ENCODE data around the gene CORO2A. TPM values are rescaled to one million over a fixed set of nuclear protein-coding genes. Genes with fewer than 3 reads are reported as not detected.

The CORO2A gene
- total RNA-seq, 4 donors from 2014 or later = 0.77 to 4.8 (median 0.86) TPM

DNA sequence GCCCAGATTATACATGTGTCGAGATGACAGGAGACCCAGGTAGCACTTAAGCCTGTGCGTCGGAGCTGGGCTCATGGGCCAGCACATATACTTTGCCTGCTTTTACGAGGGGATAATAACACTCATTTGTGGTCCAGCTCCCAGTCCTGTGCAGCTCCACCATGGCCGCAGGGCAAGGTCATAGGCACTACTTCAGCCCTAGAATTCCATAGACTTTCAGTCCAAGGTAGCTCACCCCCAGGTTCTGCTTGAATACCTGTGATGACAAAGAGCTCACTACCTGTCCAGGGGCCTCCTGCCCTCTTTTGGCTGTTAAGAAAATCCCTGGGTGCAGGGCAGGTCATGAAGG is 1.7 kb downstream of the CORO2A start:
- 75 to 82% methylated on average over 5 of the region's 5 CpGs for WGBS, 2 donors (ENCODE audit: low coverage in 1 of 2)
- Histone ChIP-seq H3K4me1 (peaks cover 0 to 15% (median 8%) of the 10 kb centered on the region in 3 donors), H3K4me3 (no peak overlapping the region), H3K9me3 (no peaks in the 10 kb centered on the region), H3K27ac (no peak overlapping the region), H3K27me3 (peaks cover 14% of the 10 kb centered on the region), H3K36me3 (no peaks in the 10 kb centered on the region)
- no peak for ATAC-seq
- TF ChIP-seq POLR2AphosphoS5 (IDR thresholded peaks at IDR 0.05) = no peak
- no peak for TF ChIP-seq EP300 (IDR thresholded peaks at IDR 0.05)
- TF ChIP-seq POLR2A (IDR thresholded peaks at IDR 0.05) = no peak
- TF ChIP-seq, protein P1, sequence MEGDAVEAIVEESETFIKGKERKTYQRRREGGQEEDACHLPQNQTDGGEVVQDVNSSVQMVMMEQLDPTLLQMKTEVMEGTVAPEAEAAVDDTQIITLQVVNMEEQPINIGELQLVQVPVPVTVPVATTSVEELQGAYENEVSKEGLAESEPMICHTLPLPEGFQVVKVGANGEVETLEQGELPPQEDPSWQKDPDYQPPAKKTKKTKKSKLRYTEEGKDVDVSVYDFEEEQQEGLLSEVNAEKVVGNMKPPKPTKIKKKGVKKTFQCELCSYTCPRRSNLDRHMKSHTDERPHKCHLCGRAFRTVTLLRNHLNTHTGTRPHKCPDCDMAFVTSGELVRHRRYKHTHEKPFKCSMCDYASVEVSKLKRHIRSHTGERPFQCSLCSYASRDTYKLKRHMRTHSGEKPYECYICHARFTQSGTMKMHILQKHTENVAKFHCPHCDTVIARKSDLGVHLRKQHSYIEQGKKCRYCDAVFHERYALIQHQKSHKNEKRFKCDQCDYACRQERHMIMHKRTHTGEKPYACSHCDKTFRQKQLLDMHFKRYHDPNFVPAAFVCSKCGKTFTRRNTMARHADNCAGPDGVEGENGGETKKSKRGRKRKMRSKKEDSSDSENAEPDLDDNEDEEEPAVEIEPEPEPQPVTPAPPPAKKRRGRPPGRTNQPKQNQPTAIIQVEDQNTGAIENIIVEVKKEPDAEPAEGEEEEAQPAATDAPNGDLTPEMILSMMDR (IDR thresholded peaks at IDR 0.05) = no peak

DNA sequence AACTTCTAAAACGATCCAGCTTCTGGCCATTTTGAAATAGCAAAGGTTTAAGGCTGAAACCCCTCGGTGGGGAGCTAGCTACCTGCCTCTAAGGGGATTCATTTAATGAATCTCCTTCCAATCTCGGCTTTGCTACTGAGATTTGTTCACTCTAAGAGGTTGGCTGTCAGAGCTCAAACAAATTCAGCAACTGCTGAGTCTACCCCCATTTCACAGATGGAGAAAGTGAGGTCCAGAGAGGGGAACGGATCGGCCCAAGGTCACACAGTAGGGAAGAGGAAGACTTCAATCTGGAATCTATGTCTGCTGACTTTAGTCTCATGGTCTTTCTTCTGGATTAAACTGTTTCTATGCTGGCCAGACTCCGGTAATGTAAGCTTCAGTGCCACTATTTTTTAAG is 3.0 kb downstream of the CORO2A start:
- 69 to 73% methylated on average over 2 to 6 of the region's 6 CpGs for WGBS, 2 donors (ENCODE audit: low coverage in 1 of 2)
- H3K36me3 ChIP-seq = no peaks in the 10 kb centered on the region
- H3K27ac ChIP-seq = no peak overlapping the region
- TF ChIP-seq POLR2AphosphoS5 (IDR thresholded peaks at IDR 0.05) (no peak), EP300 (IDR thresholded peaks at IDR 0.05) (no peak), POLR2A (IDR thresholded peaks at IDR 0.05) (no peak)
- TF ChIP-seq, protein P1 (IDR thresholded peaks at IDR 0.05) = no peak
- H3K4me1 ChIP-seq = peaks cover 0 to 15% (median 8%) of the 10 kb centered on the region in 3 donors
- peaks cover 14% of the 10 kb centered on the region for H3K27me3 ChIP-seq
- ATAC-seq = no peak
- no peaks in the 10 kb centered on the region for H3K9me3 ChIP-seq
- H3K4me3 ChIP-seq = no peak overlapping the region

DNA sequence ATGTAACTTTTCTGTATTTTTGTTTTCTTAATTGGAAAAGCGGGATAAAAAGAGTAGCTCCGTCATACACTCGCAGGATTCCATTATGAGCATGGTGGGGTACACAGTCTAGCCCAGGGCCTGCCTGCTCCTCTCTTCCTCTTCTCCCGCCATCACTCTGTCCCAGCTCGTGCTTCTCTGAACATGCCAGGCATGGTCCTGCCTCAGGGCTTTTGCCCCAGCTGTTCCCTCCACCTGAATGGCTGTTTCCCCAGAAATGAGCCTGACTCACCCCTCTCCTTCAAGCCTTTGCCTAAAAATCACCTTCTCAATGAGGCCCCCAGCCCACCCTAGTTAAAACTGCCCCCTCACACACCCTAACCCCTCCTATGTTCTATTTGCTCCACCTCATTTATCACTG is 4.5 kb downstream of the CORO2A start:
- 88 to 93% methylated on average over 5 of the region's 5 CpGs for WGBS, 2 donors (ENCODE audit: low coverage in 1 of 2)

DNA sequence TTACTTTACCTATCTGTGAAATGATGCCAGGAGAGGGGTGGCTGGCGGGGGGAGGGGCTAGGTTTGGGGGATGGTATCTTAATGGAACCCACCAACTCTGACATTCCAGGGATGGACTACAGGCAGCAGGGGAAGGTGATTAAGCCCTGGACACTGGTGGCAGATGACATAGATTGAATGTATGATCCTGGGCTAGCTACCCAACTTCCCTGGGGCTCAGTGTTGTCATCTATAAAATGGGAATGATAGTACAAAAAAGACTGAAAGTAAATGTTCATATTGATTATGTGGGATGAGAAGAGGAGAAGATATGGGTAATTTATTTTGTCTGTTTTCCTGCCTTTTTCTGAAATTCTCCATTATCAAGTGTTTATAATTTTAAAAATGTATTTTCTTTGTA is 6.2 kb downstream of the CORO2A start:
- peaks cover 6% of the 10 kb centered on the region for H3K27me3 ChIP-seq
- WGBS, 2 donors (ENCODE audit: low coverage in 1 of 2) = no CpG with 5 or more reads among the region's 1 CpG
- no peaks in the 10 kb centered on the region for H3K36me3 ChIP-seq
- no peak for ATAC-seq
- TF ChIP-seq POLR2AphosphoS5 (IDR thresholded peaks at IDR 0.05) = no peak
- TF ChIP-seq EP300 (IDR thresholded peaks at IDR 0.05) = no peak
- TF ChIP-seq POLR2A (IDR thresholded peaks at IDR 0.05) = no peak
- TF ChIP-seq, protein P1 (IDR thresholded peaks at IDR 0.05) = no peak
- no peaks in the 10 kb centered on the region for H3K4me1 ChIP-seq
- H3K9me3 ChIP-seq = no peaks in the 10 kb centered on the region
- H3K4me3 ChIP-seq = no peak overlapping the region
- H3K27ac ChIP-seq = no peak overlapping the region

More for the DNA sequence above, 4.5 kb downstream of the CORO2A start:
- Histone ChIP-seq H3K4me1 (peaks cover 0 to 9% (median 4%) of the 10 kb centered on the region in 3 donors), H3K4me3 (no peak overlapping the region), H3K9me3 (no peaks in the 10 kb centered on the region), H3K27me3 (peaks cover 14% of the 10 kb centered on the region), H3K27ac (no peak overlapping the region), H3K36me3 (no peaks in the 10 kb centered on the region)
- TF ChIP-seq POLR2AphosphoS5 (IDR thresholded peaks at IDR 0.05) = no peak
- no peak for TF ChIP-seq EP300 (IDR thresholded peaks at IDR 0.05)
- TF ChIP-seq, protein P1 (IDR thresholded peaks at IDR 0.05) = no peak
- TF ChIP-seq POLR2A (IDR thresholded peaks at IDR 0.05) = no peak
- no peak for ATAC-seq

DNA sequence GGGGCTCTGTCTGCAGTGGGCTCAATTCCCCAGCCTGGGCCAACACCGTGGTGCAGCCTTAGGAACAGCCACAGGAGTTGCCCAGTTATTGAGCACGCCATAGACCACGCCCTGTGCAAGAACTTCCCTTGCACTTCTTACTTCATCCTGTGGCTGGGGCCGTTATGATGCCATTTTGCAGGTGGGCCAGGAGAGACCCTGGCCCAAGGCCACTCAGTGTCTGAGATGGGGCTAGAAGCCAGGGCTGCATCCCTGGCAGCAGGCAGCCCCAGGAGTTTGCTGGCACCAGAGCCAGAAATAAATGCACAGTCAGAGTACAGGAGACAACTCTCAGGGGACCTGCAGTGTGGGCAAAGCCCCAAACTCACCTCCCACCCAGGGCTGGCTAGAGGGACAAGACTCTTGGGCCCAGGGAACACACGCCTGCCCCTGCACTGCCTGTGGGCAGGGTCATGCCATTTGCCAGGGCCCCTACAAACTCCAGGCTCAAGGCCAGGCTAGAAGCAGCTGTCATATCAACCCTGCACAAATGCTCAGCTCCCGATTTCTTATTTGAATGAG is 6.7 kb downstream of the CORO2A start:
- no peak overlapping the region for H3K4me3 ChIP-seq
- no peaks in the 10 kb centered on the region for H3K9me3 ChIP-seq
- TF ChIP-seq, protein P1 (IDR thresholded peaks at IDR 0.05) = no peak
- TF ChIP-seq POLR2AphosphoS5 (IDR thresholded peaks at IDR 0.05) (no peak), POLR2A (IDR thresholded peaks at IDR 0.05) (no peak), EP300 (IDR thresholded peaks at IDR 0.05) (no peak)
- H3K27ac ChIP-seq = no peak overlapping the region
- no peaks in the 10 kb centered on the region for H3K36me3 ChIP-seq
- WGBS, 2 donors (ENCODE audit: low coverage in 1 of 2) = 20 to 70% methylated on average over 1 to 2 of the region's 6 CpGs
- peaks cover 6% of the 10 kb centered on the region for H3K27me3 ChIP-seq
- H3K4me1 ChIP-seq = no peaks in the 10 kb centered on the region
- ATAC-seq = no peak
